PC-9 (cell line): ENCODE results near the gene AK9. TPM values are rescaled to one million over a fixed set of nuclear protein-coding genes. Genes with fewer than 3 reads are reported as not detected.

Source experiments
- BruUV-seq: library from RNA; stranded (reverse); fragments of 400-500 nt; replicated peaks from 2 replicates; lab custom pipeline; 2021; lab: Mats Ljungman, UMichigan
- CTCF ChIA-PET: fragments of 300-600 bp; sonication (Branson Sonifier 250); formaldehyde crosslinking; loops from one replicate; lab custom pipeline; 2022; ENCODE audit warnings: antibody characterized with exemption; lab: Charles Lee
- POLR2A ChIA-PET: fragments of 300-600 bp; sonication (Branson Sonifier 250); formaldehyde crosslinking; loops from one replicate; lab custom pipeline; 2022; ENCODE audit warnings: antibody characterized with exemption; ENCODE audit not compliant: unreplicated experiment; lab: Charles Lee
- DNase-seq, 2 experiments: peaks; one replicate each; pipeline versions ENCODE4 v3.0.0 to v3.0.0-alpha.2; 2015 to 2022; ENCODE audit warnings: mixed read lengths in 1 of 2
- H2AFZ ChIP-seq: fragments of 200-600 bp; sonication (generic); 2 replicates; pipeline ENCODE4 v1.8.1; 2017; ENCODE audit warnings: antibody characterized with exemption
- H3F3A ChIP-seq: fragments of 200-600 bp; sonication (generic); 2 replicates; pipeline ENCODE4 v1.8.1; 2017; ENCODE audit warnings: antibody characterized with exemption, mild to moderate bottlenecking, low read depth; ENCODE audit not compliant: insufficient read depth
- H3K27ac ChIP-seq: fragments of 200-600 bp; sonication (generic); 2 replicates; pipeline ENCODE4 v1.6.1; 2016; ENCODE audit warnings: mixed run types
- H3K27me3 ChIP-seq: fragments of 200-600 bp; sonication (generic); 2 replicates; pipeline ENCODE4 v1.6.1; 2016; ENCODE audit warnings: low read depth, mixed run types; ENCODE audit not compliant: insufficient read depth
- H3K36me3 ChIP-seq: fragments of 200-600 bp; sonication (generic); 2 replicates; pipeline ENCODE4 v1.6.1; 2016; ENCODE audit warnings: low read depth, mixed run types
- H3K4me1 ChIP-seq: fragments of 200-600 bp; sonication (generic); replicated peaks from 2 replicates; pipeline ENCODE4 v1.6.1; 2016; ENCODE audit warnings: mixed run types; ENCODE audit not compliant: insufficient read depth
- H3K4me2 ChIP-seq: fragments of 200-600 bp; sonication (generic); 2 replicates; pipeline ENCODE4 v1.6.1; 2017; ENCODE audit warnings: mixed run types
- H3K4me3 ChIP-seq: fragments of 200-600 bp; sonication (generic); 2 replicates; pipeline ENCODE4 v1.6.1; 2016; ENCODE audit warnings: mixed run types
- H3K79me2 ChIP-seq: fragments of 200-600 bp; sonication (generic); 2 replicates; pipeline ENCODE4 v1.6.1; 2017; ENCODE audit warnings: low read depth, mixed run types
- H3K9me2 ChIP-seq: fragments of 200-600 bp; sonication (generic); 2 replicates; pipeline ENCODE4 v1.8.1; 2017; ENCODE audit warnings: mild to moderate bottlenecking; ENCODE audit not compliant: insufficient read depth
- H3K9me3 ChIP-seq: fragments of 200-600 bp; sonication (generic); 2 replicates; pipeline ENCODE4 v1.8.1; 2016; ENCODE audit warnings: low read depth; ENCODE audit not compliant: insufficient read depth
- H4K20me1 ChIP-seq: fragments of 200-600 bp; sonication (generic); 2 replicates; pipeline ENCODE4 v1.8.1; 2017; ENCODE audit not compliant: insufficient read depth
- EZH2 ChIP-seq: fragments of 200-600 bp; sonication (generic); IDR thresholded peaks from 2 replicates; pipeline ENCODE4 v1.8.0; 2017; ENCODE audit warnings: antibody characterized with exemption, low read depth
- intact Hi-C: fragments of 100-400 bp; cut with micrococcal nuclease; formaldehyde crosslinking; loops from one replicate; pipeline ENCODE4 v1.10.0; 2022; ENCODE audit not compliant: unreplicated experiment
- total RNA-seq: library from RNA; stranded (reverse); gene quantifications from 2 replicates; pipeline ENCODE4 v1.2.3, GENCODE V29; 2021
- TF ChIP-seq, protein P1 (sequence below): fragments of 200-600 bp; sonication (generic); conservative IDR thresholded peaks from 2 replicates; pipeline ENCODE4 v1.6.1; 2017; ENCODE audit warnings: mixed run types, antibody characterized with exemption, mild to moderate bottlenecking, moderate library complexity

AK9 gene
- total RNA-seq, 1 experiment from 2014 or later: 7.4 TPM

DNA sequence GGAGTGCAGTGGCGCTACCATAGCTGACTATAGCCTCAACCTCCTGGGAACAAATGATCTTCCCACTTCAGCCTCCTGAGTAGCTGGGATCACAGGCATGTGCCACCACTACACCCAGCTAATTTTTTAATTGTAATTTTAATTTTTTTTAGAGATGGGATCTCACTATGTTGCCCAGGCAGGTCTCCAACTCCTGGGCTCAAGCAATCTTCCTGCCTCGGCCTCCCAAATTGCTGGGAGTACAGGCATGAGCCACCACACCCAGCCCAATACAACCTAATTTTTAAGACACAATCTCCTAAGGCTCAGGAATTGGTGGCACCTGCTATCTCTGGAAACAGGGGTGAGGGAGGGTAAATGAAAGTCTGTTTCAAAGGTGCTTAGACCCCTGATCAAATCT lies 213.8 kb downstream of the AK9 start:
- Histone ChIP-seq H3K79me2 (peaks cover 65% of the 10 kb centered on the region), H3K27me3 (no peaks in the 10 kb centered on the region), H3K9me2 (no peaks in the 10 kb centered on the region), H3F3A (no peaks in the 10 kb centered on the region), H3K9me3 (no peaks in the 10 kb centered on the region), H4K20me1 (peaks cover 23% of the 10 kb centered on the region), H3K36me3 (peaks cover 49% of the 10 kb centered on the region), H3K4me3 (no peak overlapping the region), H3K4me1 (peaks cover 36% of the 10 kb centered on the region), H3K27ac (no peak overlapping the region), H3K4me2 (peak overlapping the region; percentile 39; the same call in 1 of the 2 replicates), H2AFZ (no peak overlapping the region)
- no peak for DNase-seq
- ChIA-PET CTCF (no interaction called here), POLR2A (no interaction called here)
- TF ChIP-seq, protein P1, sequence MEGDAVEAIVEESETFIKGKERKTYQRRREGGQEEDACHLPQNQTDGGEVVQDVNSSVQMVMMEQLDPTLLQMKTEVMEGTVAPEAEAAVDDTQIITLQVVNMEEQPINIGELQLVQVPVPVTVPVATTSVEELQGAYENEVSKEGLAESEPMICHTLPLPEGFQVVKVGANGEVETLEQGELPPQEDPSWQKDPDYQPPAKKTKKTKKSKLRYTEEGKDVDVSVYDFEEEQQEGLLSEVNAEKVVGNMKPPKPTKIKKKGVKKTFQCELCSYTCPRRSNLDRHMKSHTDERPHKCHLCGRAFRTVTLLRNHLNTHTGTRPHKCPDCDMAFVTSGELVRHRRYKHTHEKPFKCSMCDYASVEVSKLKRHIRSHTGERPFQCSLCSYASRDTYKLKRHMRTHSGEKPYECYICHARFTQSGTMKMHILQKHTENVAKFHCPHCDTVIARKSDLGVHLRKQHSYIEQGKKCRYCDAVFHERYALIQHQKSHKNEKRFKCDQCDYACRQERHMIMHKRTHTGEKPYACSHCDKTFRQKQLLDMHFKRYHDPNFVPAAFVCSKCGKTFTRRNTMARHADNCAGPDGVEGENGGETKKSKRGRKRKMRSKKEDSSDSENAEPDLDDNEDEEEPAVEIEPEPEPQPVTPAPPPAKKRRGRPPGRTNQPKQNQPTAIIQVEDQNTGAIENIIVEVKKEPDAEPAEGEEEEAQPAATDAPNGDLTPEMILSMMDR: no peak
- no peak for TF ChIP-seq EZH2
- no TSS peak for BruUV-seq
- intact Hi-C loops: no loop called here

DNA sequence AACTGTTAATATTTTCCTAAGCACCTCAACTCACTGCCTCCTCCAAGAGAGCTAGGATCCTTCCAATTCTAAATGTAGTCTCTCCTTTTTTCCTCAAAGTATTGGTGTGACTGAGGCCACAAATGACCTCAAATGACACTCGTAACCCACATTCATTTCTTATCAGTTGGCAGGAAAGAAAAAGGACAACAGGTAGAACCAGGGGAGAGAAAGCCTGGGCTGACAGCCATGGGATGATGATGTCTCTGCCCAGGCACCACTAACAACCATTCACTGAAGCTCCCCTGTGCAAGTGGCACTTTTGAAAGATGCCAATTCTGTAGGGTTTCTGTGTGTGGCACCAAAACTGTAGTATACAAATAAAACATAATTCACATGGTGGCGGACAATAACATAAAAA lies 215.4 kb downstream of the AK9 start:
- no peaks in the 10 kb centered on the region for H3K9me3 ChIP-seq
- ChIA-PET CTCF (no interaction called here), POLR2A (no interaction called here)
- no peak overlapping the region for H3K4me2 ChIP-seq
- H3K4me3 ChIP-seq: no peak overlapping the region
- no peak overlapping the region for H3K27ac ChIP-seq
- no peaks in the 10 kb centered on the region for H3K9me2 ChIP-seq
- H2AFZ ChIP-seq: no peak overlapping the region
- H3F3A ChIP-seq: no peaks in the 10 kb centered on the region
- TF ChIP-seq EZH2: no peak
- H3K4me1 ChIP-seq: peaks cover 20% of the 10 kb centered on the region
- no peak for DNase-seq
- intact Hi-C loops: no loop called here
- H3K79me2 ChIP-seq: peaks cover 49% of the 10 kb centered on the region
- peaks cover 52% of the 10 kb centered on the region for H3K36me3 ChIP-seq
- peaks cover 16% of the 10 kb centered on the region for H4K20me1 ChIP-seq
- no TSS peak for BruUV-seq
- H3K27me3 ChIP-seq: no peaks in the 10 kb centered on the region

DNA sequence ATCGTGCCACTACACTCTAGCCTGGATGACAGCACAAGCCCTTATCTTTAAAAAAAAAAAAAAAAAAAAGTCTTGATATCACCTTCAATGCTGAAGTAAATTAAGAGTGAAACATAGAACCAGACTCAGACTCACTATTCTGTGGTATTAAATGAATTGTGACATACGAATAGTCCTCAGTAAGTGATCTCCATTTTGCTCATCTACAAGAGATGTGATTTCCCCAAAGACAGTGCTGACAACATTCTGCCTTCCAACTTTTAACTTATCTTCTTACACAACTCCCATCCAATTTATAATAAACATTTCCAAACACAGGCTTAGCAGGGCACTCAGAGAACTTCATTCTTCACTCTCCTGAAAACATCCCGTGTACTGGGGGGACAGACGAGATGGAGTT lies 216.0 kb downstream of the AK9 start:
- Histone ChIP-seq H3K4me2 (no peak overlapping the region), H3K4me1 (peaks cover 14% of the 10 kb centered on the region), H4K20me1 (peaks cover 15% of the 10 kb centered on the region), H3K36me3 (peaks cover 51% of the 10 kb centered on the region), H3K9me2 (no peaks in the 10 kb centered on the region), H3K9me3 (no peaks in the 10 kb centered on the region), H3F3A (no peaks in the 10 kb centered on the region), H3K27ac (no peak overlapping the region), H2AFZ (no peak overlapping the region), H3K4me3 (no peak overlapping the region), H3K79me2 (peaks cover 43% of the 10 kb centered on the region), H3K27me3 (no peaks in the 10 kb centered on the region)
- BruUV-seq: no TSS peak
- CTCF ChIA-PET: no interaction called here
- DNase-seq: no peak
- no peak for TF ChIP-seq EZH2
- TF ChIP-seq, protein P1: no peak
- intact Hi-C loops: no loop called here
- POLR2A ChIA-PET: no interaction called here

DNA sequence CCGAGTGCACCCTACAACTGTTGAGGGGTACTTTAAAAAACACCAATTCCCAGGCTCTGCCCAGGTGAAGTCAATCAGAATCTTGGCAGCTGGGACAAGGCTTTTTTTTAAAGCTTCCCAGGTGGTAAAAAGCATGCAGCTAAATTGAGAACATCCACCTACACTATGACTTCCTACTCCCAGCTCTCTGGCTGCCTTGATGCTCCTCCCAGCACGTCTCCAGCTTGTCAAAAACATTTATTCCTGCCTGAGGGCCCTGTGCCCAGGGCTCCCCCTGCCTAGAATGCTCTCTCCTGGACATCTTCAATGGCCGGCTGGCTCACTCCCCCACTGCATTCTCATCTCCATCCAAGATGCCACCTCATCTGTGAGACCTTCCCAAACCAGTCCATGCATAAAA lies 217.9 kb downstream of the AK9 start:
- H4K20me1 ChIP-seq: peaks cover 10% of the 10 kb centered on the region; the same call in 1 of the 2 replicates
- TF ChIP-seq, protein P1: no peak
- no peak for TF ChIP-seq EZH2
- no peak overlapping the region for H3K4me3 ChIP-seq
- H3K36me3 ChIP-seq: peaks cover 44% of the 10 kb centered on the region
- intact Hi-C loops: no loop called here
- no peak overlapping the region for H3K27ac ChIP-seq
- no peak for DNase-seq
- H3K79me2 ChIP-seq: peaks cover 24% of the 10 kb centered on the region; the same call in 1 of the 2 replicates
- H3K4me1 ChIP-seq: no peaks in the 10 kb centered on the region; the same call in 1 of the 2 replicates
- H2AFZ ChIP-seq: no peak overlapping the region
- no peaks in the 10 kb centered on the region for H3K9me2 ChIP-seq
- no peaks in the 10 kb centered on the region for H3K9me3 ChIP-seq
- no TSS peak for BruUV-seq
- H3K27me3 ChIP-seq: no peaks in the 10 kb centered on the region
- ChIA-PET POLR2A (interaction anchor here (0.6 kb wide), 1 partner anchor 34 kb away, joined by 4 read pairs; no protein-coding TSS in a partner anchor), CTCF (no interaction called here)
- H3F3A ChIP-seq: no peaks in the 10 kb centered on the region
- H3K4me2 ChIP-seq: no peak overlapping the region
